Suppressor macrophage treated with lipopolysaccharide for 4 hours (primary cell): ENCODE results near the gene RSBN1.
"Not testable (repeated sequence)": the region's sequence is repeated elsewhere in the genome, so short reads cannot be mapped to it uniquely, and the experiment has no call there.

Experiments used
- DNase-seq: peaks from one replicate; pipeline ENCODE4 v3.0.0-alpha.2; 2020

The RSBN1 gene

GRCh38 chr1:113732802-113733201 is 79.5 kb downstream of the RSBN1 start:
- DNase-seq: no peak

GRCh38 chr1:113721010-113721409 is 91.3 kb downstream of the RSBN1 start:
- no peak for DNase-seq

- not testable (repeated sequence) for DNase-seq
These were observed 93.7 kb downstream of the RSBN1 start for GRCh38 chr1:113718621-113719020.

- not testable (repeated sequence) for DNase-seq
These were observed 94.8 kb downstream of the RSBN1 start for GRCh38 chr1:113717506-113717905.

- no peak for DNase-seq
These were observed 97.5 kb downstream of the RSBN1 start for GRCh38 chr1:113714606-113715269.
